HG03060 (cell line): ENCODE results near the gene DNAH6.

Experiments
- ATAC-seq: cut with Tn5 transposase; IDR thresholded peaks from one replicate; pipeline ENCODE4 v1.9.1; 2021; ENCODE audit warnings: low read depth, moderate number of reproducible peaks; ENCODE audit not compliant: unreplicated experiment

DNAH6 gene

DNA sequence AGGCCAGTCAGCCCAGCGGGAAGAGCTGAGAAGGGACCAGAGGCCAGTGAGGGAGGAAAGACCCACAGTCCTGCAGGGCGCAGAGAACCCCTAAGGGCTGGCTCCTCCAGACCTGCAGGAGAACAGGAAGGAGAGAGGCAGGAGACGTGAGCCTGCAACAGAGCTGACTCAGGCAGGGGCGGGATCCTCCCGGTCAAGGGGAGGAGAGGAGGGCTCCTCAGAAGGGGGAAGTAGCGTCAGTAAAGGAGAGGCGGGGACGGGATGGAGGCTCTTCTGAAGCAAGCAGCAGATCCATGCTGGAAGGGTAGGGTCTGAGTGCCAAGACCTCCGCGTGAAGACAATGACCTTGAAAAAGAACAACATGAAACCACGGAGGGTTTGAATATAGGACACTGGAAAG is 313.8 kb downstream of the DNAH6 start:
- ATAC-seq, result no peak

- ATAC-seq, result no peak
Observed at GRCh38 chr2:84830758-84831500, 314.6 kb downstream of the DNAH6 start.

GRCh38 chr2:84832772-84833461 is 316.6 kb downstream of the DNAH6 start:
- ATAC-seq, result peak; percentile 66

DNA sequence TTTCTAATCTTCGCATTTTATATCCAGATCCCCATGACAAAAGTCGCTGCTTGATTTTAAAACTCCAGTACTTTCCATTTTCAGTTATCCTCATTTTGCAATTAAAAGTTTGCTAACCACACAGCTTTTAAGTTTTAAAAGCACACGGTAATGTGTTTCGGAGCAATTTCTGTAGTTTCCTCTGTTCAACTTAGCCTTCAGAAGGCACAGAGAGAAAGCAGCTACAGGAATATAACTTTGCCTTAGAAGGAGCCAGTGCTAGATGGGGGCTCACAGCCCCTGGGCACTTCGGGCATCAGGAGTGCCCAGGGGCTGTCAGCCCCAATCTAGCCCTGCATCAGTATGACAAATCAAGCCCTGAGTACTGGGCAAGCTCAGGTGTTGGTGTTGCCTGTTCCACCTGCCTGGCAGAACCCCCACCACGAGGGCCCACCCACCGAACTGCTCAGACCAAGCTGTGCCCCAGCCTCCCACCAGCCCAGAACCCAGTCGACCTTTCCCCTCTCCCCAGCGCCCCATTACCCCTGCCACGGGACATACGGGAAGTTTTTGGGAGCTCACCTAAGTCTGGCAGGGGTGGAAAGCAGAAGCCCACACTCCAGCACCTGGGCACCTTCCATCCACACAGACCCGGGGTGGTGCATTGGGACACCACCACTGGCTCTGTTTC is 317.3 kb downstream of the DNAH6 start:
- no peak for ATAC-seq

DNA sequence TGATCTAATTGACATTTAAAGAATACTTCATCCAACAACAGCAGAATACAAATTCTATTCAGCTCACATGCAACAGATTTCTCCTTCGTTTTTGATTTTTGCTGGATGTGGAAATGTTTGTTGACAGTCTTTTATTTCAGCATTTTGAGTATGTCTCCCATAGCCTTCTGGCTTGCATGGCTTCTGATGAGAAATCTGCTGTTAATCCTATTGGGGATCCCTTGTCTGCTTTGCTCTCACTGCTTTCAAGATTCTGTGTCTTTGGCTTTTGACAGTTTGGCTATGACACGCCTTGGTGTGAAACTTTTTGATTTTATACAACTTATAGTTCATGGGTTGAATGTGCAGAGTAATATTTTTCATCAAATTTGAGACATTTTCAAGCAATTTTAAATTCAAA is 319.9 kb downstream of the DNAH6 start:
- no peak for ATAC-seq

GRCh38 chr2:84838434-84839145 is 322.3 kb downstream of the DNAH6 start:
- ATAC-seq, result no peak

DNA sequence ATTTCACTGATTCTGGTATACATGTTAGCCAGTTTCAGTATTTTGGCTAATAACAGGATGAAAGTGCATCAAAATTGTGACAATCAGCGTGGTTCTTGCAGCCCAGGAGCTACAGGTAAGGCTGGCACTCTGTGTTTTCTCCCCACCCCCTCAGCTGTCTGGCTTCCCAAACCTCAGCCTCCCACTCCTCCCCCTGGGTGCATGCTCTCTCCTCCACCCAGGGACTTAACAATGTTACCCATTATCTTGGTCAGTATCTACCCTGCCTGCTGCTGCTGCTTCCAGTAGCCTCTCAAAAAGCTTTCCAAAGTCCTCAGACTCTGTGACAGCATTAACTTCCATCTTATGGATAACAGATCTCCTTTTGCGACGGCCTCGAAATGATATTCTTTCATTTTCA is 323.6 kb downstream of the DNAH6 start:
- no peak for ATAC-seq

DNA sequence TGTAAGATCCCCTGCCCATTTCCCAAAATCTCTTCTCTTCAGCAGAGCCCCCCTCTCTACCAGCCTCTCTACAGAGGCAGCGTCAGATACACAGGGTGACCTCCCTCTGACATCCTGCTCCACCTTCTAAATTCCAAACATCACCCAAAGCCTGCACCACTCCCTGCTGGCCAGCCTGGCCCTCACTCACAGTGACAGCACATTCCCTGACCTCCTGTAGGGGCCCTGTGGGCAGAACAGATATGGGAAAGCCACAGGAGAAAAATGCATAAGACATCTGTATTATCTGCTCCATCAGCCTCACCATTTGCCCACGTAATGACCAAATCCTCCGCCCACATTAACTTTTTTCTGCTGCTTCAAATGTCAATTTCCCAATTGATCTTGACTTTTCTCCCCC is 324.0 kb downstream of the DNAH6 start:
- no peak for ATAC-seq

DNA sequence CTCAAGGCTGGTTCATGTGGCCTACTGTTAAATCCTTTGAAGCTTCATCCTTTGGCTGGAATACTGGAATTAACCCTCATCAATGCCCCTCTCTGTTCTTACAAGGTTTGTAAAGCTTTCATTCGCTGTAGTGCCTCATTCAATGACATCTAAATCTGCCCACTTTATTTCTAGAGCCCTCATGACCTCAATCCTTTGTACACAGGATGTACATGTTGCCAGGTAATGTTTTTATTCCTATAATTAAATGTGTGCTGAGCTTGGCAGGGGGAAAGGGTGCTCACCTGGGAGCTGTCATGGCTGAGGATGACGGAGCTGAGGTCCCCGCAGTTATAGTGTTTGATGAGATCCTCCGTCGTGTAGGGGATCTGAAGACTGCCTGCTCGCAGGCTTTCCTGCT is 325.3 kb downstream of the DNAH6 start:
- no peak for ATAC-seq

DNA sequence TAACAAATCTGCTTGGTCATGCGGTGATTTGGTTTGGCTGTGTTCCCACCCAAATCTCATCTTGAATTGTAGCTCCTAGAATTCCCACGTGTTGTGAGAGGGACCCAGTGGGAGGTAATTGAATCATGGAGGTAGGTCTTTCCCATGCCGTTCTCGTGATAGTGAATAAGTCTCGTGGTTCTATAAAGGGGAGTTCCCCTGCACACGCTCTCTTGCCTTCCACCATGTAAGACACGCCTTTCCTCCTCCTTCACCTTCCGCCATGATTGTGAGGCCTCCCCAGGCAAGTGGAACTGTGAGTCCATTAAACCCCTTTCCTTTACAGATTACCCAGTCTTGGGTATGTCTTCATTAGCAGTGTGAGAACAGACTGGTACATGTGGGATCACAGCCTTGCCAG is 327.8 kb downstream of the DNAH6 start:
- no peak for ATAC-seq

DNA sequence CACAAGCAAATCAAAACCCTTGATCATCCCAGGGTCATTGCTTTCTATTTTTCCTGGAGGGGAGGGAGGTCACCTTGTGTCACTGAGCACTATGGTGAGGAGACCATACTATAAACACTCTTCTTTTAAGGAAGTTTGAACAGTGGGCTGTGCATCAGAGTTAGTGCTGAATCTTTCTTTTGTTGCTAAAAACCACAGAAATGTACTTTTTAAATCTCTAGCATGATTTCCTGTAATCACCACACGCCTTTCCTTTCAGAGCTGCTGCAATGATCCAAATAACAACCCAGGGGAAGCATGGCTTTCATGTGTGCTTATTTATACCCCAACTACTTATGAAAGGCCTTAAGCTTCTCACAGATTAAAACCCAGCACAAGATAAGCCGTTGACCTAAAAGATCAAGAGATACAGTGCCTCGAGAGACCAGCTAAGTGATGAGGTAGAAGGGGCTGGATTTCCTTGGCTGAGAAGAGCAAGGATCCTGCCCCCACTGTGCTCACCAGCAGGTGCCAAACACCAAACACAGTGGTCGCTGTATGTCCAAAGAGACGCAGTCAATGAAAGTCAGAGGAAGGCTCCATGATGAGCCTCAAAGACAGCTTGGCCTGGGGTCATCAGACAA is 329.9 kb downstream of the DNAH6 start:
- no peak for ATAC-seq

GRCh38 chr2:84846741-84847142 is 330.4 kb downstream of the DNAH6 start:
- no peak for ATAC-seq

GRCh38 chr2:84847326-84848050 is 331.2 kb downstream of the DNAH6 start:
- no peak for ATAC-seq

DNA sequence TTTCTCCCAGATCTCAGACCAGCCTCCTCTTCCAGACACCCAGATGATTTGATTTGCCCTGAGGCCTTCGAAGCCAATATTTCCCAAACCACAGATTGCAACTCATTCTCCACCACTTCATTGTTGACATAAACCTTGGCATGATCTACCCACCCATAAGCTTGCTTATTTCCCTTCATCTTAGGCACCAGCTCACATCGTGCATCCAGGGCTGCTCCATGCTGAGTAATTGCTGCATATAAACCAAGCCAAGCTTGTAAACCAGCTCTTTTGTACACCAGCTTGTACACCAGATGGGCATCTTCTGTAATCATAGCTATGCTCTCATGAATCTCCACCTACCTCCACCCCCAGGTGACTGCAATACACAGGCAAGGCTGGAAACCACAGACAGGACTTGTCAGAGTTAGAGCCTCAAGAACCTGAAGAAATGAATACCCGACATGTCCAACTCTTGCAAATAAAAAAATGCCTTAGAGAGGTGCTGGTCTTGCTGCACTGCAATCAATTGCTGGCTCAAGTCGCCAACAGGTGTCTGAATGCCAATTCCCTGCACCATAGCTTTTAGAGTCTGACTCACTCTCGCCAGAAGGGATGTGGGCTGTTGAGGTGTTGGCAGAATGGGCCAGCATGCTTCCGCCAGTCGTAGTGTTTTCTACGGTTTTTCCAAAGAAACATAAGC is 333.1 kb downstream of the DNAH6 start:
- no peak for ATAC-seq

- ATAC-seq, result no peak
Observed at GRCh38 chr2:84850471-84850870, 334.2 kb downstream of the DNAH6 start.

- ATAC-seq, result no peak
Observed at GRCh38 chr2:84851876-84852275, 335.6 kb downstream of the DNAH6 start.

- no peak for ATAC-seq
Observed at GRCh38 chr2:84854850-84855249, 338.6 kb downstream of the DNAH6 start.

GRCh38 chr2:84855731-84856130 is 339.4 kb downstream of the DNAH6 start:
- no peak for ATAC-seq

DNA sequence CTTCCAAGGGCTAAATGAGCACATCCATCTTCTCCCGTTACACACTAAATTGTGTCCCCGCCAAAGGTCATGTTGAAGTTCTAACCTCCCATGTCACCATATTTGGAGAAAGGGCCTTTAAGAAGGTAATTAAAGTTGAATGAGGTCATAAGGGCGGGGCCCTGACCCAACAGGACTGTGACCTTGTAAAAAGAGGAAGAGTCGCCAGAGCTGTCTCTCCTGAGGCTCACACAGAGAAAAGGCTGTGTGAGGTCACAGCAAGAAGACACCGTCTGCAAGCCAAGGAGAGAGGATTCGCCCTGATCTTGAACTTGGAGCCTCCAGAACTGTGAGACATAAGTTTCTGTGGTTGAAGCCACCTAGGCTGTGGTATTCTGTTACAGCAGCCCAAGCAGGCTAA is 340.5 kb downstream of the DNAH6 start:
- peak; percentile 47 for ATAC-seq
